Measurements from ENCODE around the gene DYNC2H1.

Gene DYNC2H1

DNA sequence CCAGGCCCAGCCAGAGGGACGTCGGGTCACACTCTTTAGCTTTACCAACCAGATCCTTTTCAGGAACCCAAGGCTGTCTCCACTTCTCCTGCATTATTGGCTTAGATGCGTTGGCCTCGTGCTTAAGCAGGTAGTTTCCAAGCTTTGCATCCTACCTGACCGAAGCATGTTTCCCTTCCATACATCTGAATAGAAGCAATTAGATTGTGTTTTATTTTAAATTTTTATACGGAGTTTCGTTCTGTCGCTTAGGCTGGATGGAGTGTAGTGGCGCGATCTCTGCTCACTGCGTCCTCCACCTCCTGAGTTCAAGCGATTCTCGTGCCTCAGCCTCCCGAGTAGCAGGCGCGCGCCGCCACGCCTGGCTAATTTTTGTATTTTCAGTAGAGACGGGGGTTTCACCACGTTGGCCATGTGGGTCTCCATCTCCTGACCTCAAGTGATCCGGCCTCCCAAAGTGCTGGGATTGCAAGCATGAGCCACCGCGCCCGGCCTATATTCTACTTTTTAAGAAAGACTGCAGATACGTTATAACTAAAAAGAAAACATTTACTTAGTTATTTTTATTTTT, 677 bp downstream of the DYNC2H1 start:
- Histone ChIP-seq H3K9me3 (replicated peaks in 1 of 2; ENCODE audit: control insufficient read depth in 2 of 2, insufficient read depth in 1 of 2, low read depth in 1 of 2, low read length in 2 of 2) (peaks cover 0 to 3% of the 10 kb centered on the region in 2 donors), H2BK15ac (ENCODE audit: low read length) (no peak overlapping the region), H3K4me2 (ENCODE audit: insufficient read depth, low read length, poor library complexity, severe bottlenecking) (peak overlapping the region; percentile 76), H3K36me3 (replicated peaks in 1 of 2; ENCODE audit: control insufficient read depth in 2 of 2, insufficient read depth in 2 of 2, low read length in 2 of 2) (peaks cover 0 to 14% of the 10 kb centered on the region in 2 donors), H2BK120ac (ENCODE audit: low read depth, low read length) (no peak overlapping the region), H3K4me1 (ENCODE audit: control insufficient read depth in 2 of 2, insufficient read depth in 1 of 2, low read depth in 1 of 2, low read length in 2 of 2) (peaks cover 0 to 6% of the 10 kb centered on the region in 2 donors), H3K9ac (ENCODE audit: low read depth, low read length, poor library complexity) (peak overlapping the region; percentile 87), H3K23ac (ENCODE audit: low read depth, low read length, poor library complexity) (no peak overlapping the region), H3K4me3 (ENCODE audit: low read length in 2 of 2) (peak overlapping the region; percentile 86 to 87), H3K79me1 (ENCODE audit: low read depth, low read length) (no peaks in the 10 kb centered on the region), H3K14ac (ENCODE audit: low read length) (no peak overlapping the region), H3K18ac (ENCODE audit: low read length) (peak overlapping the region; percentile 62), H2BK5ac (ENCODE audit: low read length) (no peak overlapping the region), H4K91ac (ENCODE audit: low read depth, low read length, poor library complexity) (no peak overlapping the region), H3K27ac (replicated peaks; ENCODE audit: low read length) (peak overlapping the region; percentile 75), H2BK12ac (ENCODE audit: low read length) (no peak overlapping the region), H2AFZ (ENCODE audit: low read length) (peak overlapping the region; percentile 92), H3K4ac (ENCODE audit: low read length) (no peak overlapping the region), H3K27me3 (ENCODE audit: control insufficient read depth in 3 of 3, insufficient read depth in 3 of 3, low read depth in 1 of 3, low read length in 3 of 3) (no peaks in the 10 kb centered on the region), H4K8ac (ENCODE audit: low read depth, low read length) (no peak overlapping the region), H2AK5ac (ENCODE audit: low read depth, low read length) (no peak overlapping the region)
- no peak for DNase-seq (ENCODE audit: low spot score)
- no CpG with 5 or more reads among the region's 26 CpGs for WGBS, 2 donors (ENCODE audit: extremely low coverage in 2 of 2, insufficient read length in 2 of 2, insufficient replicate concordance in 1 of 2)

DNA sequence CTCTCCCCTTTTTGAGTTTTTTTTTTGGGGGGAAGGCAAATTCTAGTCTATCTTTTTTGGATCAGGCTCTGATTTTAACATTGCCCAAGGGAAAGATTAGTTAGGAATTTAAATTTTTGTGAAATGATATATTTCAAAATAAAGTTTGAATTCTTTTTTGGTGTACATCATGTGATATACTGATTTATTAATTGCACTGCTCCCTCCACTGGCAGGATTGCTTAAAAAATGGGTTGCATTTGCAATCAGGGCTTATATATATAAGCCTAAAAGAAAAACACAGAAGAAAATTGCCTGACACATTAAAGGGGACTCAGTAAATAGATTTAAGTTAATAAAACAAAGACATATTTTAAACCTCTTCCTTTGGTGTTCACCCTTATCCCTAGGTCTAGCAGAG, 1.2 kb downstream of the DYNC2H1 start:
- H3K27ac ChIP-seq (replicated peaks; ENCODE audit: low read length): no peak overlapping the region
- peak overlapping the region in 1 of 2 donors; percentile 86 for H3K4me3 ChIP-seq (ENCODE audit: low read length in 2 of 2)
- no peak overlapping the region for H3K14ac ChIP-seq (ENCODE audit: low read length)
- no peak overlapping the region for H2BK5ac ChIP-seq (ENCODE audit: low read length)
- no peak overlapping the region for H3K18ac ChIP-seq (ENCODE audit: low read length)
- H2BK120ac ChIP-seq (ENCODE audit: low read depth, low read length): no peak overlapping the region
- H4K91ac ChIP-seq (ENCODE audit: low read depth, low read length, poor library complexity): no peak overlapping the region
- H3K36me3 ChIP-seq (replicated peaks in 1 of 2; ENCODE audit: control insufficient read depth in 2 of 2, insufficient read depth in 2 of 2, low read length in 2 of 2): peaks cover 0 to 18% of the 10 kb centered on the region in 2 donors
- H3K4ac ChIP-seq (ENCODE audit: low read length): no peak overlapping the region
- H3K23ac ChIP-seq (ENCODE audit: low read depth, low read length, poor library complexity): no peak overlapping the region
- H2AFZ ChIP-seq (ENCODE audit: low read length): peak overlapping the region; percentile 92
- no peak overlapping the region for H2BK12ac ChIP-seq (ENCODE audit: low read length)
- H2AK5ac ChIP-seq (ENCODE audit: low read depth, low read length): no peak overlapping the region
- H3K27me3 ChIP-seq (ENCODE audit: control insufficient read depth in 3 of 3, insufficient read depth in 3 of 3, low read depth in 1 of 3, low read length in 3 of 3): no peaks in the 10 kb centered on the region
- H3K4me1 ChIP-seq (ENCODE audit: control insufficient read depth in 2 of 2, insufficient read depth in 1 of 2, low read depth in 1 of 2, low read length in 2 of 2): peaks cover 0 to 6% of the 10 kb centered on the region in 2 donors
- no peak overlapping the region for H2BK15ac ChIP-seq (ENCODE audit: low read length)
- no peak overlapping the region for H3K4me2 ChIP-seq (ENCODE audit: insufficient read depth, low read length, poor library complexity, severe bottlenecking)
- no peaks in the 10 kb centered on the region for H3K79me1 ChIP-seq (ENCODE audit: low read depth, low read length)
- H3K9me3 ChIP-seq (replicated peaks in 1 of 2; ENCODE audit: control insufficient read depth in 2 of 2, insufficient read depth in 1 of 2, low read depth in 1 of 2, low read length in 2 of 2): peaks cover 0 to 3% of the 10 kb centered on the region in 2 donors
- no peak for DNase-seq (ENCODE audit: low spot score)
- H3K9ac ChIP-seq (ENCODE audit: low read depth, low read length, poor library complexity): no peak overlapping the region
- no peak overlapping the region for H4K8ac ChIP-seq (ENCODE audit: low read depth, low read length)

DNA sequence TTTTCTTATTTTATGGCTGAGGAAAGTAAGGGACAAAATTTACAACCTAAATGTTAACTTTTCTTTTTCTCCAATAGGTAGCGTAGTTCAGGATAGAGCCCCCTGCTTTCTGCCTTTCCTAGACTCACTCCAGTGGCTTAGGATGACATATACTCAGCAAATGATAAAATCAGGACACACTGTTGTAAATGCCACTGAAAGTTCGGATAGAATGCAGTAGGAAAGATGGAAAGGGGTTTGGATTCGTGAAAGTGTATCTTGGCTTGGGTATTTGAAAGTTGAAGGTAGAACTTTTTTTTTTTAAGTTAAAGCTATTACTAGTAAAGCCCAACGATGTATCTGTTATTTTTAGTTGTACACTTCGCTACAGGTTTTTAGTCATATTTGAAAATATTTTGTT, 2.2 kb downstream of the DYNC2H1 start:
- Histone ChIP-seq H3K27ac (replicated peaks; ENCODE audit: low read length) (no peak overlapping the region), H3K36me3 (replicated peaks in 1 of 2; ENCODE audit: control insufficient read depth in 2 of 2, insufficient read depth in 2 of 2, low read length in 2 of 2) (peaks cover 0 to 25% of the 10 kb centered on the region in 2 donors), H3K27me3 (ENCODE audit: control insufficient read depth in 3 of 3, insufficient read depth in 3 of 3, low read depth in 1 of 3, low read length in 3 of 3) (no peaks in the 10 kb centered on the region), H2AFZ (ENCODE audit: low read length) (no peak overlapping the region), H4K8ac (ENCODE audit: low read depth, low read length) (no peak overlapping the region), H3K4me2 (ENCODE audit: insufficient read depth, low read length, poor library complexity, severe bottlenecking) (no peak overlapping the region), H3K14ac (ENCODE audit: low read length) (no peak overlapping the region), H3K23ac (ENCODE audit: low read depth, low read length, poor library complexity) (no peak overlapping the region), H2BK12ac (ENCODE audit: low read length) (no peak overlapping the region), H3K4me3 (ENCODE audit: low read length in 2 of 2) (no peak overlapping the region), H3K18ac (ENCODE audit: low read length) (no peak overlapping the region), H4K91ac (ENCODE audit: low read depth, low read length, poor library complexity) (no peak overlapping the region), H3K9ac (ENCODE audit: low read depth, low read length, poor library complexity) (no peak overlapping the region), H2BK15ac (ENCODE audit: low read length) (no peak overlapping the region), H3K79me1 (ENCODE audit: low read depth, low read length) (no peaks in the 10 kb centered on the region), H2BK5ac (ENCODE audit: low read length) (no peak overlapping the region), H2AK5ac (ENCODE audit: low read depth, low read length) (no peak overlapping the region), H3K9me3 (replicated peaks in 1 of 2; ENCODE audit: control insufficient read depth in 2 of 2, insufficient read depth in 1 of 2, low read depth in 1 of 2, low read length in 2 of 2) (peaks cover 0 to 3% of the 10 kb centered on the region in 2 donors), H3K4me1 (ENCODE audit: control insufficient read depth in 2 of 2, insufficient read depth in 1 of 2, low read depth in 1 of 2, low read length in 2 of 2) (peaks cover 0 to 6% of the 10 kb centered on the region in 2 donors), H3K4ac (ENCODE audit: low read length) (no peak overlapping the region), H2BK120ac (ENCODE audit: low read depth, low read length) (no peak overlapping the region)
- DNase-seq (ENCODE audit: low spot score): no peak
- WGBS, 2 donors (ENCODE audit: extremely low coverage in 2 of 2, insufficient read length in 2 of 2, insufficient replicate concordance in 1 of 2): 100% methylated on average over 1 of the region's 5 CpGs; no CpG with 5 or more reads in 1 of the 2 donors

DNA sequence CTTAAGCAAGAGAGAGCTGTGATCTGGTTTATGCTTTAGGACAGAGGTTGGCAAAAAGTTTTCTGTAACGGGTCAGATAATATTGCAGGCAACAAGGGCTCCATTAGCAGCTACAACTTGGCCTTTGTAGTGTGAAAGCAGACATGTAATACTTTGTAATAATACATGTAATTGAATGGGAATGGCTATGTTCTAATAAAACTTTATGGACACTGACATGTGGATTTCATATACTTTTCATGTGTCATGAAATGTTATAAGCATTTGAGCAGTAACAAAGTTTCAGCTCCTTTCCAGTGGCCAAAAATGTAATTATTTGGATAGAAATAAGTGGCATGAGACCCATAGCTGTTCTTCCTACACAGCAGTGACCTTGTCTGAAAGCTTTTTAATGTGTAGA, 3.1 kb downstream of the DYNC2H1 start:
- Histone ChIP-seq H2AK5ac (ENCODE audit: low read depth, low read length) (no peak overlapping the region), H4K91ac (ENCODE audit: low read depth, low read length, poor library complexity) (no peak overlapping the region), H2BK15ac (ENCODE audit: low read length) (no peak overlapping the region), H3K18ac (ENCODE audit: low read length) (no peak overlapping the region), H2BK5ac (ENCODE audit: low read length) (no peak overlapping the region), H3K9ac (ENCODE audit: low read depth, low read length, poor library complexity) (no peak overlapping the region), H4K8ac (ENCODE audit: low read depth, low read length) (no peak overlapping the region), H2AFZ (ENCODE audit: low read length) (no peak overlapping the region), H3K27me3 (ENCODE audit: control insufficient read depth in 3 of 3, insufficient read depth in 3 of 3, low read depth in 1 of 3, low read length in 3 of 3) (no peaks in the 10 kb centered on the region), H3K27ac (replicated peaks; ENCODE audit: low read length) (no peak overlapping the region), H3K4me2 (ENCODE audit: insufficient read depth, low read length, poor library complexity, severe bottlenecking) (no peak overlapping the region), H3K36me3 (replicated peaks in 1 of 2; ENCODE audit: control insufficient read depth in 2 of 2, insufficient read depth in 2 of 2, low read length in 2 of 2) (peaks cover 0 to 30% of the 10 kb centered on the region in 2 donors), H3K4me3 (ENCODE audit: low read length in 2 of 2) (no peak overlapping the region), H3K79me1 (ENCODE audit: low read depth, low read length) (no peaks in the 10 kb centered on the region), H3K14ac (ENCODE audit: low read length) (no peak overlapping the region), H3K4me1 (ENCODE audit: control insufficient read depth in 2 of 2, insufficient read depth in 1 of 2, low read depth in 1 of 2, low read length in 2 of 2) (peaks cover 0 to 6% of the 10 kb centered on the region in 2 donors), H2BK120ac (ENCODE audit: low read depth, low read length) (no peak overlapping the region), H3K9me3 (replicated peaks in 1 of 2; ENCODE audit: control insufficient read depth in 2 of 2, insufficient read depth in 1 of 2, low read depth in 1 of 2, low read length in 2 of 2) (peaks cover 0 to 3% of the 10 kb centered on the region in 2 donors), H3K23ac (ENCODE audit: low read depth, low read length, poor library complexity) (no peak overlapping the region), H3K4ac (ENCODE audit: low read length) (no peak overlapping the region), H2BK12ac (ENCODE audit: low read length) (no peak overlapping the region)
- no CpG with 5 or more reads among the region's 1 CpG for WGBS, 2 donors (ENCODE audit: extremely low coverage in 2 of 2, insufficient read length in 2 of 2, insufficient replicate concordance in 1 of 2)
- DNase-seq (ENCODE audit: low spot score): no peak

All from neuronal stem cell (in vitro differentiated cells).